ENCODE data around the gene CSTF3. TPM values are rescaled to one million over a fixed set of nuclear protein-coding genes. Genes with fewer than 3 reads are reported as not detected.

The CSTF3 gene
- total RNA-seq, 1 experiment from 2014 or later, result 45.6 TPM

DNA sequence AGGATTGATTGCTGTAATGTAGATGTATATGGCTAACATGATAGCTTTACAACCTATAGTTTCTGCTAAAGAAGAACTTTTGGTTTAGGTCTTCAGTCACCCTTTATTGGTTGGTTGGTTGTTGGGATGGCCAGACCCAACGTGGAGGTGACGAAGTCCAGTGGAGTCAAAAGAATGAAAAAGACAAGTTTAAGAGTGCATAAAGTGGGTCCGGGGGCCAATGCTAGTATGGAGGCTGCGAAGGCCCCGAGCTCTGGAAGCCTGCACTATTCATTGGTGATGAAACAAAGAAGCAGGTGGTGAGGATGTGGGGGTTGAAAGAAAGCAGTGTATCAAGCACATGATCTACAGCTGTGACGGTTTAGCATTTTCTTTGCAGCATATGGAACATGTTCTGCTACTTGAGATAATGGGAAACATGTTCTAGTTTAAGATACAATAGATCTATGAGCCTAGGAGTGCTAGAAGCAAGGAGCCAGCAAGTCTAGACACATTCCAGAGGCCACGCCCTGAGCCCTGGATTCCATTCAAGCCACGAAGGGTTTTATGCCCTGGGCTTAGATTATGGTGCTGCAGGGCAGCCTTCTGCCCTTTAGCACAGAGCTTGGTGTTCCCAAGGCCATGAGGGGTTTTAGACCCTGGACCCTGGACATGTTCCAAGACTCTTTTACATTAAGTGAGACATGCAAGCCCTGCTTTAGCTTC is 115.6 kb downstream of the CSTF3 start:
- DNase-seq, result peak; percentile 45 to 76
- Histone ChIP-seq H3K4me1 (peaks cover 38% of the 10 kb centered on the region), H3K4me3 (ENCODE audit: low read depth, low read length) (no peak overlapping the region), H3K9me3 (peaks cover 3% of the 10 kb centered on the region; the same call in 1 of the 2 replicates), H3K27me3 (replicated peaks; ENCODE audit: control insufficient read depth, insufficient read depth, low read length) (no peaks in the 10 kb centered on the region), H3K36me3 (ENCODE audit: control insufficient read depth, insufficient read depth, low read length) (peaks cover 3% of the 10 kb centered on the region; the same call in 1 of the 2 replicates)
- ChIA-PET POLR2A (interaction anchor here (0.6 to 0.7 kb wide), 2 partner anchors 15 to 30 kb away, joined by 3 read pairs; partner anchors contain the start of gene DEPDC7), CTCF (no interaction called here)
- Mint-ChIP-seq H3K9me3 (ENCODE audit: unreplicated experiment) (no peaks in the 10 kb centered on the region), H3K36me3 (ENCODE audit: insufficient read depth, unreplicated experiment) (peaks cover 42% of the 10 kb centered on the region), H3K4me3 (ENCODE audit: unreplicated experiment) (no peak overlapping the region), H3K27me3 (ENCODE audit: insufficient read depth, unreplicated experiment) (no peaks in the 10 kb centered on the region), H3K27ac (ENCODE audit: unreplicated experiment) (peak overlapping the region; percentile 40), H3K4me1 (ENCODE audit: low read depth, unreplicated experiment) (peaks cover 16% of the 10 kb centered on the region)
- intact Hi-C loops (cut with micrococcal nuclease; ENCODE audit: unreplicated experiment), result no loop called here
- no TSS peak for BruUV-seq (replicated peaks)
- TF ChIP-seq, protein P1, sequence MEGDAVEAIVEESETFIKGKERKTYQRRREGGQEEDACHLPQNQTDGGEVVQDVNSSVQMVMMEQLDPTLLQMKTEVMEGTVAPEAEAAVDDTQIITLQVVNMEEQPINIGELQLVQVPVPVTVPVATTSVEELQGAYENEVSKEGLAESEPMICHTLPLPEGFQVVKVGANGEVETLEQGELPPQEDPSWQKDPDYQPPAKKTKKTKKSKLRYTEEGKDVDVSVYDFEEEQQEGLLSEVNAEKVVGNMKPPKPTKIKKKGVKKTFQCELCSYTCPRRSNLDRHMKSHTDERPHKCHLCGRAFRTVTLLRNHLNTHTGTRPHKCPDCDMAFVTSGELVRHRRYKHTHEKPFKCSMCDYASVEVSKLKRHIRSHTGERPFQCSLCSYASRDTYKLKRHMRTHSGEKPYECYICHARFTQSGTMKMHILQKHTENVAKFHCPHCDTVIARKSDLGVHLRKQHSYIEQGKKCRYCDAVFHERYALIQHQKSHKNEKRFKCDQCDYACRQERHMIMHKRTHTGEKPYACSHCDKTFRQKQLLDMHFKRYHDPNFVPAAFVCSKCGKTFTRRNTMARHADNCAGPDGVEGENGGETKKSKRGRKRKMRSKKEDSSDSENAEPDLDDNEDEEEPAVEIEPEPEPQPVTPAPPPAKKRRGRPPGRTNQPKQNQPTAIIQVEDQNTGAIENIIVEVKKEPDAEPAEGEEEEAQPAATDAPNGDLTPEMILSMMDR (IDR thresholded peaks at IDR 0.05; ENCODE audit: insufficient read depth in 1 of 2, low read depth in 1 of 2, low read length in 1 of 2, severe bottlenecking in 1 of 2, unreplicated experiment in 1 of 2), result no peak

DNA sequence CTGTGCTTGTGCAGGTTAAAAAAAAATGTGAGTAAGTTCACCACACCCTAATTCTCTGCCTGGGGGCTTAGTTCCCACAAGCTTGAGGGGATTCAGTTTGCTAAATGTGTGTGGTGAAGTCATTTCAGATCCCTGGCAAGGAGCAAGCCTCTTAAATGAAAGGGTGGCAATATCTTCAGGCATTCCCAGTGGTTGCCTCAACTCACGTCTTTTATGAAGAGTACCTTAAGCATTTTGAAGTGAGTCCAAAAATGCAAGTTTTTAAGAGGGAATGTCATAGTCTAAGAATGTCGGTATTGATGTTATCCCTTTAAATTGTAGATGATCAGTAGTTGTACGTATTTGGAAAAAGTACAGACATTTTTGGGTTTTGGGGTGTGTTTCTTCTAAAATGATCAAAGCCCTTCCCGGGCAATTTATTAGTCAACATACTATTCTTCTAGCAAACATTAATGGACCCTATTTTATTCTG is 117.0 kb downstream of the CSTF3 start:
- ChIA-PET CTCF (no interaction called here), POLR2A (interaction anchor here (1.2 kb wide), 1 partner anchor 22 kb away, joined by 3 read pairs; no protein-coding TSS in a partner anchor)
- no peak overlapping the region for H3K4me3 Mint-ChIP-seq (ENCODE audit: unreplicated experiment)
- no peaks in the 10 kb centered on the region for H3K9me3 Mint-ChIP-seq (ENCODE audit: unreplicated experiment)
- H3K36me3 Mint-ChIP-seq (ENCODE audit: insufficient read depth, unreplicated experiment), result peaks cover 39% of the 10 kb centered on the region
- H3K4me3 ChIP-seq (ENCODE audit: low read depth, low read length), result no peak overlapping the region
- H3K27me3 ChIP-seq (replicated peaks; ENCODE audit: control insufficient read depth, insufficient read depth, low read length), result no peaks in the 10 kb centered on the region
- intact Hi-C loops (cut with micrococcal nuclease; ENCODE audit: unreplicated experiment), result no loop called here
- H3K4me1 ChIP-seq, result peaks cover 33% of the 10 kb centered on the region
- no peak overlapping the region for H3K27ac Mint-ChIP-seq (ENCODE audit: unreplicated experiment)
- TF ChIP-seq, protein P1 (IDR thresholded peaks at IDR 0.05; ENCODE audit: insufficient read depth in 1 of 2, low read depth in 1 of 2, low read length in 1 of 2, severe bottlenecking in 1 of 2, unreplicated experiment in 1 of 2), result no peak
- peaks cover 3% of the 10 kb centered on the region; the same call in 1 of the 2 replicates for H3K9me3 ChIP-seq
- DNase-seq, result no peak
- peaks cover 20% of the 10 kb centered on the region for H3K4me1 Mint-ChIP-seq (ENCODE audit: low read depth, unreplicated experiment)
- no TSS peak for BruUV-seq (replicated peaks)
- H3K27me3 Mint-ChIP-seq (ENCODE audit: insufficient read depth, unreplicated experiment), result no peaks in the 10 kb centered on the region
- peaks cover 3% of the 10 kb centered on the region; the same call in 1 of the 2 replicates for H3K36me3 ChIP-seq (ENCODE audit: control insufficient read depth, insufficient read depth, low read length)

DNA sequence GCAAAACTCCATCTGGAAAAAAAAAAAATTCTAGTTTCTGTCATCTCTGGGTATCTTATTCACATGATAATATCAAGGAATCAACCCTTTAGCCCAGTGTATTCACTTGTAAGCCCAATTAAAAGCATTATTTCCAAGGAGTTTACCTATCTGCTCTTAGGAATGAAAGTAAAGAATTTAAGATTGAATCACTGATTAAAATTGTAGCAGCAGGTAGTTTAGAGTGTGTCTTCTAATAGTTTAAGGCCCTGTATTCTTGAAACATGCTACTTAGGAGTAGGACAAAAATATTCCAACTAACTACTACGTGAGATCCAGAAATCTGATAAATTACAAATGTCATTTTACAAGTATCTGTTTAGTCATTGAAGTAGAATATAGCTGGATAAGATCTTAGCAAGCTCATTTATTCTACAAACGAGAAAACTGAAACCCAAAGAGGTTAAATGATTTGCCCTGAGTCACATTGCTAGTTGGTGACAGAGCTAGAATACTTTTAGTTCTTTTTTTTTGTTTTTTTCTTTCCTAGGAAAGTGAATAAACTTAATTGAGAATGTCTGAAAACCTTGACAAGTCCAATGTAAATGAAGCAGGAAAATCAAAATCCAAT is 118.0 kb downstream of the CSTF3 start:
- TF ChIP-seq, protein P1 (IDR thresholded peaks at IDR 0.05; ENCODE audit: insufficient read depth in 1 of 2, low read depth in 1 of 2, low read length in 1 of 2, severe bottlenecking in 1 of 2, unreplicated experiment in 1 of 2), result no peak
- H3K36me3 ChIP-seq (ENCODE audit: control insufficient read depth, insufficient read depth, low read length), result peaks cover 3% of the 10 kb centered on the region; the same call in 1 of the 2 replicates
- DNase-seq, result no peak
- Mint-ChIP-seq H3K36me3 (ENCODE audit: insufficient read depth, unreplicated experiment) (peaks cover 44% of the 10 kb centered on the region), H3K27ac (ENCODE audit: unreplicated experiment) (no peak overlapping the region), H3K4me1 (ENCODE audit: low read depth, unreplicated experiment) (peaks cover 17% of the 10 kb centered on the region), H3K4me3 (ENCODE audit: unreplicated experiment) (no peak overlapping the region), H3K27me3 (ENCODE audit: insufficient read depth, unreplicated experiment) (no peaks in the 10 kb centered on the region), H3K9me3 (ENCODE audit: unreplicated experiment) (no peaks in the 10 kb centered on the region)
- CTCF ChIA-PET, result no interaction called here
- H3K4me1 ChIP-seq, result peaks cover 23% of the 10 kb centered on the region
- intact Hi-C loops (cut with micrococcal nuclease; ENCODE audit: unreplicated experiment), result no loop called here
- peaks cover 3% of the 10 kb centered on the region; the same call in 1 of the 2 replicates for H3K9me3 ChIP-seq
- H3K27me3 ChIP-seq (replicated peaks; ENCODE audit: control insufficient read depth, insufficient read depth, low read length), result no peaks in the 10 kb centered on the region
- POLR2A ChIA-PET, result no interaction called here
- BruUV-seq (replicated peaks), result no TSS peak
- H3K4me3 ChIP-seq (ENCODE audit: low read depth, low read length), result no peak overlapping the region
